Astrocyte (in vitro differentiated cells and primary cell): ENCODE results near the gene ABO. TPM values are rescaled to one million over a fixed set of nuclear protein-coding genes. Genes with fewer than 3 reads are reported as not detected.

Source experiments
- DNase-seq: peaks from one replicate; pipeline ENCODE4 v3.0.0-alpha.2; 2010; ENCODE audit warnings: low read depth
- FAIRE-seq: peaks from 2 replicates; lab custom pipeline; 2011; peaks lifted over from hg19 to GRCh38; lab: Jason Lieb, UNC
- H2AFZ ChIP-seq: 2 replicates; pipeline ENCODE4 v1.6.0; 2012; ENCODE audit warnings: low read depth, low read length, inconsistent platforms
- H3K27ac ChIP-seq: 2 replicates; pipeline ENCODE4 v1.5.1; 2011; ENCODE audit warnings: low read depth, low read length, inconsistent platforms
- H3K27me3 ChIP-seq: 2 replicates; pipeline ENCODE4 v1.6.0; 2011; ENCODE audit warnings: low read length, inconsistent platforms; ENCODE audit not compliant: insufficient read depth
- H3K36me3 ChIP-seq: 2 replicates; pipeline ENCODE4 v1.5.1; 2011; ENCODE audit warnings: low read length, inconsistent platforms; ENCODE audit not compliant: insufficient read depth
- H3K4me1 ChIP-seq: 2 replicates; pipeline ENCODE4 v1.5.1; 2011; ENCODE audit warnings: low read length, inconsistent platforms; ENCODE audit not compliant: insufficient read depth
- H3K4me2 ChIP-seq: 2 replicates; pipeline ENCODE4 v1.6.0; 2012; ENCODE audit warnings: low read length, inconsistent platforms
- H3K4me3 ChIP-seq: 2 replicates; pipeline ENCODE4 v1.5.1; 2011; ENCODE audit warnings: low read depth, mild to moderate bottlenecking, low read length, inconsistent platforms; ENCODE audit not compliant: insufficient read depth
- H3K79me2 ChIP-seq: 2 replicates; pipeline ENCODE4 v1.6.0; 2012; ENCODE audit warnings: mild to moderate bottlenecking, low read length, inconsistent platforms; ENCODE audit not compliant: insufficient read depth
- H3K9ac ChIP-seq: 2 replicates; pipeline ENCODE4 v1.6.0; 2012; ENCODE audit warnings: mild to moderate bottlenecking, low read length, inconsistent platforms
- H3K9me3 ChIP-seq: 2 replicates; pipeline ENCODE4 v1.5.1; 2012; ENCODE audit warnings: low read depth, mild to moderate bottlenecking, low read length, inconsistent platforms; ENCODE audit not compliant: insufficient read depth
- H4K20me1 ChIP-seq: 2 replicates; pipeline ENCODE4 v1.6.0; 2012; ENCODE audit warnings: low read length, inconsistent platforms; ENCODE audit not compliant: insufficient read depth
- H3K27ac Mint-ChIP-seq: one replicate; pipeline ENCODE4 v1.8.0; 2021; ENCODE audit warnings: mild to moderate bottlenecking, mixed read lengths; ENCODE audit not compliant: unreplicated experiment
- H3K27me3 Mint-ChIP-seq: one replicate; pipeline ENCODE4 v1.8.0; 2021; ENCODE audit warnings: low read depth, mixed read lengths; ENCODE audit not compliant: unreplicated experiment
- H3K36me3 Mint-ChIP-seq: one replicate; pipeline ENCODE4 v1.8.0; 2021; ENCODE audit warnings: low read depth, mixed read lengths; ENCODE audit not compliant: unreplicated experiment
- H3K4me1 Mint-ChIP-seq: one replicate; pipeline ENCODE4 v1.8.0; 2021; ENCODE audit warnings: low read depth, mixed read lengths; ENCODE audit not compliant: unreplicated experiment
- H3K4me3 Mint-ChIP-seq: one replicate; pipeline ENCODE4 v1.8.0; 2021; ENCODE audit warnings: mild to moderate bottlenecking, moderate library complexity, mixed read lengths; ENCODE audit not compliant: unreplicated experiment
- H3K9me3 Mint-ChIP-seq: one replicate; pipeline ENCODE4 v1.8.0; 2021; ENCODE audit warnings: mild to moderate bottlenecking, mixed read lengths; ENCODE audit not compliant: unreplicated experiment
- CTCF ChIP-seq: IDR thresholded peaks from 2 replicates; pipeline ENCODE4 v1.5.1; 2011; ENCODE audit warnings: low read depth, mild to moderate bottlenecking, inconsistent platforms, low read length, moderate library complexity; ENCODE audit not compliant: insufficient read depth
- EZH2 ChIP-seq: IDR thresholded peaks from 2 replicates; pipeline ENCODE4 v1.6.1; 2012; ENCODE audit warnings: mild to moderate bottlenecking, low read length, inconsistent platforms; ENCODE audit not compliant: insufficient read depth
- total RNA-seq: library from RNA; stranded (reverse); gene quantifications from 2 replicates; pipeline ENCODE4 v1.2.1, GENCODE V29; 2021

Gene ABO
- total RNA-seq, 1 donor from 2014 or later = not detected

- Histone ChIP-seq H3K4me2 (no peak overlapping the region), H3K9me3 (no peaks in the 10 kb centered on the region), H3K27me3 (no peaks in the 10 kb centered on the region), H3K79me2 (no peaks in the 10 kb centered on the region), H3K27ac (no peak overlapping the region), H2AFZ (no peak overlapping the region), H4K20me1 (no peaks in the 10 kb centered on the region), H3K36me3 (no peaks in the 10 kb centered on the region), H3K4me3 (no peak overlapping the region), H3K9ac (no peak overlapping the region), H3K4me1 (no peaks in the 10 kb centered on the region)
- H3K27ac Mint-ChIP-seq = no peak overlapping the region
- H3K4me1 Mint-ChIP-seq = no peaks in the 10 kb centered on the region
- H3K9me3 Mint-ChIP-seq = peaks cover 14% of the 10 kb centered on the region
- no peak for FAIRE-seq
- H3K4me3 Mint-ChIP-seq = no peak overlapping the region
- peaks cover 3% of the 10 kb centered on the region for H3K36me3 Mint-ChIP-seq
- H3K27me3 Mint-ChIP-seq = peaks cover 30% of the 10 kb centered on the region
- TF ChIP-seq CTCF (no peak), EZH2 (no peak)
- DNase-seq = no peak
Measured at GRCh38 chr9:133261753-133262120, 13.3 kb downstream of the ABO start.

- Histone ChIP-seq H3K27me3 (no peaks in the 10 kb centered on the region), H3K27ac (no peak overlapping the region), H3K4me3 (no peak overlapping the region), H3K9ac (no peak overlapping the region), H3K36me3 (no peaks in the 10 kb centered on the region), H2AFZ (no peak overlapping the region), H3K9me3 (no peaks in the 10 kb centered on the region), H3K79me2 (no peaks in the 10 kb centered on the region), H3K4me2 (no peak overlapping the region), H3K4me1 (no peaks in the 10 kb centered on the region), H4K20me1 (no peaks in the 10 kb centered on the region)
- Mint-ChIP-seq H3K27ac (no peak overlapping the region), H3K36me3 (peaks cover 3% of the 10 kb centered on the region), H3K4me1 (no peaks in the 10 kb centered on the region), H3K27me3 (peaks cover 31% of the 10 kb centered on the region), H3K9me3 (peaks cover 16% of the 10 kb centered on the region), H3K4me3 (no peak overlapping the region)
- FAIRE-seq (no peak), DNase-seq (no peak)
- TF ChIP-seq CTCF (no peak), EZH2 (no peak)
Measured at GRCh38 chr9:133261103-133261752, 13.8 kb downstream of the ABO start.

- Histone ChIP-seq H2AFZ (no peak overlapping the region), H3K9ac (no peak overlapping the region), H3K9me3 (no peaks in the 10 kb centered on the region), H3K4me3 (no peak overlapping the region), H3K79me2 (no peaks in the 10 kb centered on the region), H3K27ac (no peak overlapping the region), H3K4me2 (no peak overlapping the region), H3K4me1 (no peaks in the 10 kb centered on the region), H3K27me3 (no peaks in the 10 kb centered on the region), H3K36me3 (no peaks in the 10 kb centered on the region), H4K20me1 (no peaks in the 10 kb centered on the region)
- no peak for TF ChIP-seq CTCF
- H3K27ac Mint-ChIP-seq = no peak overlapping the region
- H3K4me1 Mint-ChIP-seq = no peaks in the 10 kb centered on the region
- H3K9me3 Mint-ChIP-seq = peaks cover 16% of the 10 kb centered on the region
- no peak for FAIRE-seq
- DNase-seq = no peak
- H3K4me3 Mint-ChIP-seq = no peak overlapping the region
- peaks cover 31% of the 10 kb centered on the region for H3K27me3 Mint-ChIP-seq
- H3K36me3 Mint-ChIP-seq = peaks cover 3% of the 10 kb centered on the region
Measured at GRCh38 chr9:133260334-133261102, 14.5 kb downstream of the ABO start.
